Daoy (cell line): ENCODE results near the gene RPS27L. TPM values are rescaled to one million over a fixed set of nuclear protein-coding genes. Genes with fewer than 3 reads are reported as not detected.
"Not testable (repeated sequence)": the region's sequence is repeated elsewhere in the genome, so short reads cannot be mapped to it uniquely, and the experiment has no call there.

ENCODE experiments used
- DNase-seq: peaks from one replicate; pipeline ENCODE4 v3.0.0-alpha.2; 2015; ENCODE audit warnings: low read depth
- total RNA-seq: library from RNA; depleted of rRNA; stranded (reverse); fragments of >200 nt; shearing (Covaris generic); gene quantifications from 2 replicates; pipeline ENCODE4 v1.2.3, GENCODE V29; 2014; rRNA removed

Gene RPS27L
- total RNA-seq, 1 experiment from 2014 or later, result 59.0 TPM

DNA sequence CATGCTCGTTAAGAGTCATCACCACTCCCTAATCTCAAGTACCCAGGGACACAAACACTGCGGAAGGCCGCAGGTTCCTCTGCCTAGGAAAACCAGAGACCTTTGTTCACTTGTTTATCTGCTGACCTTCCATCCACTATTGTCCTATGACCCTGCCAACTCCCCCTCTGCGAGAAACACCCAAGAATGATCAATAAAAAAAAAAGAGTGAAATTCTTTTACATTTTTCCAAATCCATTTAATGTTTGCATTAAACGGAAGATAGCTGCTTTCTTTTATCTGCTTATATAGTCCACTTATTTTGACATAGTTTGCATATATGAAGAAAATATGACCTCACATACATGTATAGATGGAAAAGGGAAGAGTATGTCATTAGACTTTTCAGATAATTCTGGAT lies 57.7 kb downstream of the RPS27L start:
- DNase-seq, result not testable (repeated sequence)

DNA sequence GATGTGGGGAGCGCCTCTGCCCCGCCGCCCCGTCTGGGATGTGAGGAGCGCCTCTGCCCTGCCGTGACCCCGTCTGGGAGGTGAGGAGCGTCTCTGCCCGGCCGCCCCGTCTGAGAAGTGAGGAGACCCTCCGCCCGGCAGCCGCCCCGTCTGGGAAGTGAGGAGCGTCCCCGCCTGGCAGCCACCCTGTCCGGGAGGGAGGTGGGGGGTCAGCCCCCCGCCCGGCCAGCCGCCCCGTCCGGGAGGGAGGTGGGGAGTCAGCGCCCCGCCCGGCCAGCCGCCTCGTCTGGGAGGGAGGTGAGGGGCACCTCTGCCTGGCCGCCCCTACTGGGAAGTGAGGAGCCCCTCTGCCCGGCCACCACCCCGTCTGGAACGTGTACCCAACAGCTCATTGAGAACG lies 58.4 kb downstream of the RPS27L start:
- DNase-seq, result not testable (repeated sequence)

Other genes starting within 250 kb of the RPS27L start
- gene TPM1, start 114.7 kb downstream of the RPS27L start, total RNA-seq, result 1,551 and 1,952 TPM in 2 replicates
- 60.3 and 61.8 TPM in 2 replicates for gene LACTB, start 35.6 kb downstream of the RPS27L start, total RNA-seq
- 28.5 and 29.4 TPM in 2 replicates for gene RAB8B, start 32.1 kb upstream of the RPS27L start, total RNA-seq
- gene APH1B, start 120.1 kb upstream of the RPS27L start, total RNA-seq, result 7.8 and 8.1 TPM in 2 replicates
- 5.0 and 5.2 TPM in 2 replicates for gene CA12, start 224.4 kb upstream of the RPS27L start, total RNA-seq